HG02610 (cell line): ENCODE results near the gene INTS1.

ENCODE experiments used
- ATAC-seq: cut with Tn5 transposase; IDR thresholded peaks from one replicate; pipeline ENCODE4 v1.9.1; 2021; ENCODE audit warnings: mild to moderate bottlenecking, moderate library complexity; ENCODE audit not compliant: unreplicated experiment

INTS1 gene

GRCh38 chr7:1542841-1543747 is 38.9 kb upstream of the INTS1 start:
- no peak for ATAC-seq

- ATAC-seq = no peak
Observed at GRCh38 chr7:1542329-1542728, 38.1 kb upstream of the INTS1 start.

GRCh38 chr7:1541431-1542162 is 37.4 kb upstream of the INTS1 start:
- no peak for ATAC-seq

GRCh38 chr7:1540776-1541271 is 36.6 kb upstream of the INTS1 start:
- ATAC-seq = no peak

- no peak for ATAC-seq
Observed at GRCh38 chr7:1539882-1540775, 35.9 kb upstream of the INTS1 start.

- no peak for ATAC-seq
Observed at GRCh38 chr7:1539181-1539881, 35.1 kb upstream of the INTS1 start.

GRCh38 chr7:1538544-1539180 is 34.5 kb upstream of the INTS1 start:
- ATAC-seq = no peak

GRCh38 chr7:1537535-1538412 is 33.6 kb upstream of the INTS1 start:
- ATAC-seq = no peak

- ATAC-seq = no peak
Observed at GRCh38 chr7:1536743-1537534, 32.8 kb upstream of the INTS1 start.

- ATAC-seq = no peak
Observed at GRCh38 chr7:1536455-1536742, 32.2 kb upstream of the INTS1 start.

- ATAC-seq = no peak
Observed at GRCh38 chr7:1535701-1536454, 31.7 kb upstream of the INTS1 start.

- no peak for ATAC-seq
Observed at GRCh38 chr7:1535100-1535458, 30.9 kb upstream of the INTS1 start.

GRCh38 chr7:1534330-1535099 is 30.3 kb upstream of the INTS1 start:
- ATAC-seq = no peak

GRCh38 chr7:1533547-1534329 is 29.5 kb upstream of the INTS1 start:
- no peak for ATAC-seq

- no peak for ATAC-seq
Observed at GRCh38 chr7:1533255-1533546, 29.0 kb upstream of the INTS1 start.
